Spinal cord (tissue), 10 donors: ENCODE data around the gene USP51. TPM values are rescaled to one million over a fixed set of nuclear protein-coding genes. Genes with fewer than 3 reads are reported as not detected.
"Not testable (repeated sequence)": the region's sequence is repeated elsewhere in the genome, so short reads cannot be mapped to it uniquely, and the experiment has no call there.

Experiments
- DNase-seq, 6 donors: peaks; one replicate each; pipeline versions ENCODE4 v3.0.0 to v3.0.0-alpha.2; 2013 to 2015; ENCODE audit warnings: low spot score in 6 of 6, low read depth in 4 of 6
- H3K27ac ChIP-seq: one replicate; pipeline ENCODE4 v1.5.1; 2013; ENCODE audit warnings: low read depth, low read length, control low read depth
- H3K27me3 ChIP-seq: one replicate; pipeline ENCODE4 v1.6.1; 2013; ENCODE audit warnings: low read length; ENCODE audit not compliant: control insufficient read depth, insufficient read depth
- H3K36me3 ChIP-seq: one replicate; pipeline ENCODE4 v1.6.1; 2013; ENCODE audit warnings: low read length; ENCODE audit not compliant: control insufficient read depth, insufficient read depth
- H3K4me1 ChIP-seq: one replicate; pipeline ENCODE4 v1.6.1; 2013; ENCODE audit warnings: low read length; ENCODE audit not compliant: control insufficient read depth, insufficient read depth
- H3K4me3 ChIP-seq: one replicate; pipeline ENCODE4 v1.5.1; 2013; ENCODE audit warnings: low read depth, low read length, control low read depth
- H3K9me3 ChIP-seq: one replicate; pipeline ENCODE4 v1.6.1; 2013; ENCODE audit warnings: low read length; ENCODE audit not compliant: control insufficient read depth, insufficient read depth
- WGBS: methylation state at CpG from one replicate; pipeline ENCODE4 v1.1.5; 2013; ENCODE audit warnings: missing lambda C conversion rate; ENCODE audit not compliant: insufficient coverage; 5-methylcytosine and 5-hydroxymethylcytosine counted together
- polyA plus RNA-seq, 2 donors: library from polyadenylated mRNA; unstranded; fragments of 120-200 nt; gene quantifications; one replicate each; pipeline ENCODE4 v1.2.1, GENCODE V29; 2013; ENCODE audit not compliant: insufficient read length in 2 of 2
- small RNA-seq: library from RNA; depleted of rRNA; stranded (forward); fragments of <200 nt; gene quantifications from one replicate; pipeline ENCODE3, GENCODE V24; 2014; ENCODE audit warnings: low replicate concordance
- total RNA-seq, 2 donors: library from RNA; depleted of rRNA in 1 of 2; stranded (reverse); fragments of 120-200 nt in 1 of 2; fragments of >200 nt in 1 of 2; gene quantifications; one replicate each; pipeline versions ENCODE4 v1.2.3 to v1.2.4, GENCODE V29; 2013 to 2014
- donor health status: healthy.

Gene USP51
- total and polyA plus RNA-seq, 4 donors: 4.3 to 12.0 (median 7.5) TPM

DNA sequence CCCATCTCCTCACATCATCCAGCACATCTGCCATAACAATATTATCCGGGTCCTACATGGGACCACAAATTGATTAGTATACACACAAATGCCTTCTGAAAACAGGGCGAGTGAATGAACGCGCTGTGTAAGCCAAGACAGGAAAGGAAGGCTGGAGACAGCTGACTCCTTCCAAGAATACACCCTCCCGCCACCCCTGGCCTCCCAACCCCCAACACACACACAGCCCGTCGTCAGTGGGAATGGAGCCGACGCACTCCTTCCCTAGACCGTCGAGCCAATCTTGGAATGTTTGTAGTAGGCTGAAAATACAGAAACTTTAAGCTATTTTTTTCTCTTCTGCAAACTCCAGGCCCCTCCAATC is 38.0 kb downstream of the USP51 start:
- Histone ChIP-seq H3K27me3 (no peaks in the 10 kb centered on the region), H3K4me1 (no peaks in the 10 kb centered on the region), H3K9me3 (no peaks in the 10 kb centered on the region), H3K36me3 (no peaks in the 10 kb centered on the region), H3K27ac (peak overlapping the region; percentile 91), H3K4me3 (peak overlapping the region; percentile 68)
- no peak for DNase-seq
- 37% methylated on average over 4 of the region's 11 CpGs for WGBS

DNA sequence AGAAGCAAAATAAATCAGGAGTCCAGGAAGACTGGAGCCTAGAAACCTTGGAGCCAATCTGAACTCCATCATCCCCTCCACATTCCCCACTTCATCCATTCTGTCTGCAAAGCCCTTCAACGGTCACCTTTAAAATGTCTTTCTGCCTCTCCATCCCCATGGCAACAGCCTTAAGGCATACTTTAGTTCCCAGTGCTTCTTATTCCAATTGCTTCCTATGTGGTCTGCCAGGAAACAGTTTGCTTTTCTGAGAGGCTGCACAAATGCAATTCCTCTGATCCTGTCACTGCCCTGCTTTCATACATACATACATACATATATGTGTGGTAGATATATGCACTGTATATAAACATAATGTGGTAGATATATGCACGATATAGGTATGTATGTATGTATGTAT is 38.5 kb downstream of the USP51 start:
- Histone ChIP-seq H3K4me3 (peak overlapping the region; percentile 68), H3K27me3 (no peaks in the 10 kb centered on the region), H3K27ac (peak overlapping the region; percentile 91), H3K4me1 (no peaks in the 10 kb centered on the region), H3K36me3 (no peaks in the 10 kb centered on the region), H3K9me3 (no peaks in the 10 kb centered on the region)
- 23% methylated on average over 1 of the region's 2 CpGs for whole genome bisulfite sequencing
- DNase-seq: peak in 2 of 6 donors; percentile 35 to 49

DNA sequence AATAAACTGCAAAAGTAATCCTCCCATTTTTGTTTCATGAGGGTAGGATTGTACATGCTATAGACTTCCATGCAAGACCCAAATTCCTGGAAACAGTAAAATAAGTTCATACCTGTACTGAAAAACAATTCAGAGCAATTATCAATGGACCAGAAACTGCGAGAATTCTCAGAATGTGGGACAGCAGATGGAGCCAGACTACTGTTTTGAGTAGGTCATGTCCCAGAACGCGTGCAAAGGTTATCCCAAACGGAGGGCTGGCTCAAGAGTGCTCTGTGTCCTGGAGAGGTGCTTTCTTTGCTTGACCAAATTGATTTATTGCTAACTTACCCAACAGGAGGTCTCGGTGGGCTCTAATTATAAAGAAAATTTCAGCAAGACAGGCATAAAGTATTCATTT is 39.4 kb downstream of the USP51 start:
- H3K9me3 ChIP-seq: no peaks in the 10 kb centered on the region
- no peaks in the 10 kb centered on the region for H3K27me3 ChIP-seq
- DNase-seq: peak in 1 of 6 donors; percentile 32
- 29% methylated on average over 3 of the region's 5 CpGs for WGBS
- no peak overlapping the region for H3K27ac ChIP-seq
- no peak overlapping the region for H3K4me3 ChIP-seq
- no peaks in the 10 kb centered on the region for H3K36me3 ChIP-seq
- H3K4me1 ChIP-seq: no peaks in the 10 kb centered on the region

DNA sequence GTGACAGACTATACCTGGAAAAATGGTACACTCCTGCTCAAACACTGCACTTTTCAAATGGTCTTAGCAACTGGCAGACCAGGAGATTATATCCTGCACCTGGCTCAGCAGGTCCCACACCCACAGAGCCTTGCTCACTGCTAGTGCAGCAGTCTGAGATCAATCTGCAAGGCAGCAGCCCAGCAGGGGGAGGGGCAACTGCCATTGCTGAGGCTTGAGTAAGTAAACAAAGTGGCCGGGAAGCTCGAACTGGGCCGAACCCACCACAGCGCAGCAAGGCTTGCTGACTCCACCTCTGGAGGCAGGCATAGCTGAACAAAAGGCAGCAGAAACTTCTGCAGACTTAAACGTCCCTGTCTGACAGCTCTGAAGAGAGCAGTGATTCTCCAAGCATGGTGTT is 46.2 kb downstream of the USP51 start:
- H3K9me3 ChIP-seq, H3K36me3 ChIP-seq, DNase-seq, H3K27me3 ChIP-seq, H3K4me3 ChIP-seq, H3K4me1 ChIP-seq, H3K27ac ChIP-seq: not testable (repeated sequence)
- 73% methylated on average over 5 of the region's 5 CpGs for WGBS

Small RNA genes lying within 50 kb of the gene (small RNA-seq; reads per million reads assigned to genes)
- not detected for gene MIR4536-2

Other genes with a start within 250 kb of the USP51 start
- gene PAGE3, start 224.9 kb downstream of the USP51 start, total RNA-seq: not detected
- gene PAGE3, start 224.9 kb downstream of the USP51 start, polyA plus RNA-seq: not detected
- gene MAGEH1, start 37.7 kb downstream of the USP51 start, total RNA-seq: 100 to 1,000 TPM; 113 to 114 TPM
- 100 to 1,000 TPM; 132 to 133 TPM for gene MAGEH1, start 37.7 kb downstream of the USP51 start, polyA plus RNA-seq
- gene FOXR2, start 133.6 kb upstream of the USP51 start, total RNA-seq: not detected
- not detected for gene FOXR2, start 133.6 kb upstream of the USP51 start, polyA plus RNA-seq
- gene RRAGB, start 227.9 kb upstream of the USP51 start, total RNA-seq: 10 to 100 TPM; 65.7 to 89.9 TPM
- gene RRAGB, start 227.9 kb upstream of the USP51 start, polyA plus RNA-seq: 10 to 100 TPM; 67.7 to 71.4 TPM